H7 (cell line): ENCODE data around the gene SYMPK. TPM values are rescaled to one million over a fixed set of nuclear protein-coding genes. Genes with fewer than 3 reads are reported as not detected.
"Not testable (repeated sequence)": the region's sequence is repeated elsewhere in the genome, so short reads cannot be mapped to it uniquely, and the experiment has no call there.

ENCODE experiments used
- DNase-seq: peaks from one replicate; pipeline ENCODE4 v3.0.0; 2012
- H3K27me3 ChIP-seq: 2 replicates; pipeline ENCODE4 v1.6.0; 2011; ENCODE audit warnings: mild to moderate bottlenecking, low read length; ENCODE audit not compliant: control insufficient read depth, insufficient read depth
- H3K36me3 ChIP-seq: replicated peaks from 2 replicates; pipeline ENCODE4 v1.5.1; 2011; ENCODE audit warnings: low read length; ENCODE audit not compliant: control insufficient read depth, insufficient read depth
- H3K4me3 ChIP-seq: 2 replicates; pipeline ENCODE4 v1.5.1; 2011; ENCODE audit warnings: low read depth, mild to moderate bottlenecking, control low read depth, low read length, moderate library complexity; ENCODE audit not compliant: insufficient read depth
- total RNA-seq: library from RNA; depleted of rRNA; stranded (reverse); fragments of >200 nt; shearing (Covaris generic); gene quantifications from 2 replicates; pipeline ENCODE4 v1.2.3, GENCODE V29; 2014

Gene SYMPK
- total RNA-seq, 1 experiment from 2014 or later = 70.3 TPM

DNA sequence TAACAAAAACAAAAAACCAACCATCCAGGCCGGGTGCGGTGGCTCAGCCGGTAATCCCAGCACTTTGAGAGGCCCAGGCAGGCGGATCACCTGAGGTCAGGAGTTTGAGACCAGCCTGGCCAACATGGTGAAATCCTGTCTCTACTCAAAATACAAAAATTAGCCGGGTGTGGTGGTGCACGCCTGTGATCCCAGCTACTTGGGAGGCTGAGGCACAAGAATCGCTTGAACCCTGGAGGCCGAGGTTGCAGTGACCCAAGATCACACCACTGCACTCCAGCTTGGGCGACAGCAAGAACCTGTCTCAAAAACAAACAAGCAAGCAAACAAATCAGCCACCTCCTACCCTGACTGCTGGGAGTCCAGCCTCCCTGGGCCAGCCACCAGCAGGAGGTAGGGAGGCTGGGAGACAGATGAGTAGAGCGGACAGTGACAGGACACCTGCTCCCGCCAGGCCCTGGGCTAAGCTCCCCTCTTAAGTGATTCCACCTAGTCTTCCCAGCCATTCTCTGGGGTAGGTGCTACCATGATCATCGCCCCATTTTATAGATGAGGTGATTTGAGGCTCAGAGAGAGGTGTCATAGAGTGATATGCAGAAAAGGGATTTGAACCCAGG, 33.1 kb upstream of the SYMPK start:
- not testable (repeated sequence) for DNase-seq, H3K27me3 ChIP-seq, H3K4me3 ChIP-seq, H3K36me3 ChIP-seq

DNA sequence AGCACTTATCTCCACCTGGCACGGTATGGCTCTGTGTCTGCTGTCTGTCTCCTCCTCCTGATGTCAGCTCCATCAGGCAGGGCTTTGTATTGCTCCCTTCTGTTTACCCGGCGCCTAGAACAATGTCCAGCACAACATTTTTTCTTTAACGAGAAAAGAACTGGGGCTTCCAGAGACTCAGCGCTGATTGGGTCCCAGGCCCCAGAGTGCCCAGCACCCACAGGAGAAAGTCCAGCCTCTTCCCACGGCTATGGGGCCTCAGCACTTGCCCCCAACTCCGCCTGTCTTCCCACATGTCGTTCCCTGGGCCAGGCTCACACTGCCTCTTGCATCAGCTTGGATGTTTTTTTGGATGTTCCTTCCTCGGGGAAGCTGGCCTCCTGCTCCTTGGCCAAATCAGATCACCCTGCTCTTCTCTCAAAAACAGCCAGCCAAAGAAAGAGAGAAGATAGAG, 32.6 kb upstream of the SYMPK start:
- no peak for DNase-seq
- no peak overlapping the region for H3K4me3 ChIP-seq
- H3K36me3 ChIP-seq = no peaks in the 10 kb centered on the region; the same call in 1 of the 2 replicates
- H3K27me3 ChIP-seq = peaks cover 2% of the 10 kb centered on the region; the same call in 1 of the 2 replicates

DNA sequence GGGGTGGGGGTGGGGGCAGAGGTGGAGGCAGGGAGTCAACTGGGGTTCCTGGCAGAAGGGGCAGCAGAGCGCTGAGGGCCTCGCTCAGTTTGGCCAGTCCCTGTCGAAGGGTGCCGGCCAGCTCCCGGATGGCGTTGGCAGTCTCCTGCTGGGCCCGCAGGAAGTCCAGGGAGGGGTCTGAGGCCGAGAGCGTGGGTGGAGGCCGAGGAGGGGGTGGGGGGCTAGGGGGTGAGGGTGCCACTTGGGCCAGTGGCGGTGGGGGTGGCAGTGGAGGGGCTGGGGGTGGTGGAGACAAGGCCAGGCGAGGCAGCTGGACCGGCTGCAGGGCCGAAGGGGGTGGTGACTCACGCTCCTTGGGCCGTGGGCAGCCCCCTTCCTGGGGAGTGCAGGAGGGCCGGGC, 27.9 kb upstream of the SYMPK start:
- H3K36me3 ChIP-seq = no peaks in the 10 kb centered on the region
- H3K27me3 ChIP-seq = no peaks in the 10 kb centered on the region
- DNase-seq = peak; percentile 62
- H3K4me3 ChIP-seq = no peak overlapping the region

DNA sequence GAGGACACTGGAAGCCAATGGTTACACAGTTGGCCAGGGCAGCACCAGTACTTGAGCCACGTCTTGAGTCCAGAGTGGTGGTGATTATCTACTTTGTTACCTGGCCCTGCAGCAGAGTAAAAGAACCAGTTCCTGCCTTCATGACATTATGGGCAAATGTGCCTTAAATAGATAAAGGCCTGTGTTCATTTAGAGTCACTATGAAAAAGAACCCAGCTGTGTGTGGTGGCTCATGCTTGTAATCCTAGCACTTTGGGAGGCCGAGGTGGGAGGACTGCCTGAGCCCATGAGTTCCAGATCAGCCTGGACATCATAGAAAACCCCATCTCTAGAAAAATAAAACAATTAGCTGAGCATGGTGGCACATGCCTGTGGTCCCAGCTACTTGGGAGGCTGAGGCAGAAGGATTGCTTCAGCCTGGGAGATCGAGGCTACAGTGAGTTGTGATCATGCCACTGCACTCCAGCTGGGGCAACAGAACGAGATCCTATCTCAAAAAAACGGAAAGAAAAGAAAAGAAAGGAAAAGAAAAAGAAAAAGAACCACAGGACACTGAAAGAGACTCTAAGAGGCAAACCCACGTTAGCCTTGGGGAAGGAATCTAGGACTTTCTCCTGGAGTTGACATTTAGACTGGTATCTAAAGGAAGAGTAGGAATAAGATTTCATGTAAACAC, 26.4 kb upstream of the SYMPK start:
- no peak overlapping the region for H3K4me3 ChIP-seq
- no peaks in the 10 kb centered on the region for H3K36me3 ChIP-seq
- H3K27me3 ChIP-seq = no peaks in the 10 kb centered on the region
- no peak for DNase-seq

DNA sequence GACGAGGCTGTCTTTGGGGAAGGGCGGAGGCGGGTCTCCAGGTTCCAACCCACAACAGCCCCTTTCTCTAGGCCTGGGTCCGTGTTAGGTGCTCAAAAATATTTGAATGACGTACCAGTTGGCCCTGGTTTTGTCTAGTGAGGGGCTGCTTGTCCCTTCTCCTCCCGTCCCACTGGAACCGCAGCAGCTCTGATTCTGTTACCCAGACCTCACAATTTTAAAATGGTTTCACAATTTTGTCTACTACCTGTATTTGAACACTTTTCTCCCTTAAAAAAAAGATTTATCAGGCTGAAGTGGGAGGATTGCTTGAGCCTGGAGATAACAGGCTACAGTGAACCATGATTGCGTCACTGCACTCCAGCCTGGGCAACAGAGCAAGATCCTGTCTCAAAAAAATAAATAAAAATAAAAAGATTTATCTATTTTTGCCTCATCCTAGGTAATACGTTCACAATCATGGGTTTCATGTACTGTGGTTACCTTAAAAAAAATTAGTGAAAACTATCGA, 24.3 kb upstream of the SYMPK start:
- Histone ChIP-seq H3K27me3 (no peaks in the 10 kb centered on the region), H3K4me3 (peak overlapping the region; percentile 79), H3K36me3 (no peaks in the 10 kb centered on the region)
- no peak for DNase-seq

DNA sequence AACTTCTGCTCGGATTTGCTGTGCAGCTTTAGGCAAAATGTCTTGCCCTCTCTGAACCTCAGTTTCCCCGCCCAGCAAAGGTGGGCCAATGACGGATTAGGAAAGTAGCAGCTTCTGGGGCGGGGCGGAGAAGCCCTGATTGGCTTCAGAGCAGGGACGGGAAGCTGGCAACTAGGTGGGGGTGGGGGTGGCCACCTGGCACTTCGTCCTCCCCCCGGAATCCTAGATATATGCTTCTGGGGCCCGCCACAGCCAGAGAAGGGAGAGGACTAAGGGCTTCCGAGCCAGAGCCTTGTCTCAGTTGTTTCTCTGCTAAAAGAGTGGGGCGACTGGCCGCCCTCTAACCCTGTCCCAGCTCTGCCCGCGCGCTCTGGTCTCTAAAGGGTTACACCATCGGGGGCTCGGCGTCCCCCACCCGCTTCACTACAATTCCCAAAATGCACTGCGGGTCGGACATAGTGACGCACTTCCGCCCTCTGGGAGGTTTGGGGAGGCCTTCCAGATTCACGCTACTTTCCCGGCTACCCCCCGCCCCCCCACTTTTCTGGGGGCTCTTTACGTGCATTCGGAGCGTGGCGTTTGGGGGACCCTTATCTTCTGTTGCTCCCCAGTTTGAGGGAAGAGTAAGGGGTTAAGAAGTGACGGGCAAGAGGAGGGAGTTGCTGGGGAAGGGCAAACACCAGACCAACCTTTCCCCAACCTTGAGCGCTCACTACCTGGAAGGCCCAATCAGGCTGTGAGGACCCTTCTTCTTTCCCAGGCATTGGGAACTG, 23.7 kb upstream of the SYMPK start:
- Histone ChIP-seq H3K27me3 (no peaks in the 10 kb centered on the region), H3K4me3 (peak overlapping the region; percentile 79), H3K36me3 (no peaks in the 10 kb centered on the region)
- DNase-seq = peak; percentile 96

DNA sequence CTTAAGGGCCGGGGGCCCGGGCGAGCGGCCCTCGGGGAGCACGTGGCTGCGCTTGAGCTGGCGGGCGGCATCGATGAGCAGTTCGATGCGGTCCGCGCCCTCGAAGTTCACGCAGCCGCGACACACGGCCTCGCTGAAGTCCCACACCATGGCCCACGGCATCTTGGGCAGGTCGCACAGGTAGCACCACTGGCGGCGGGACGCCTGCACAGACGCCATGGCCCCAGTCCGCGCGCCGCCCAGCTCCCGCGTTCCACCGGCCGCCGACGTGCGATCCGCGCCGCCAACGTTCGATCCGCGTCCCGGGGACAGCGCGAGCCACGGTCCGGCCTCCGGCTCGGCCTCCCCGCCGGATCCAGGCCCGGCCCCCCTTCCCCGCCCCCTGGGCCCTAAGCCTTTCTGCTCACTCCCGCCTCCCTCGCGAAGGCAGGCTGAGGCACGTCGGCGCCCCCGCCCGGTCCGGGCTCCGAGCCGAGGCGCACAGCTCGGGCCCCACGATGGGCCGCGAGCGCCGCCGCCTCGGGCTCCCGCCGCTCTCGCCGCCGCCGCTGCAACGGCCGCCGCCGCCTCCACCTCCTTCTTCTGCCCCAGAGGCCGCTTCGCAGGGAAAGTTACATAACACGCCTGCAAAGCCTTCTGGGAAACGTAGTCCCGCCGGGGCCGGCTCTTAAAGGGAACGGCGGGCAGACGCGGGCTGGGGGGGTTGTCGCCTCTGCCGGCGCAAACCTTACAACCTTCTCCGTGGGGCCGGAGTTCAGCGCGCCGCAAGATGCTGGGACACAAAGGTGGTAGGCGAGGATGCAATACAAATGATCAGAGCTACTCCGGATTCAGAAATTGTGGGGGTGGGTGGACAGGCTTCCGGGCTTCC, 22.8 kb upstream of the SYMPK start, which contains the start of gene IRF2BP1:
TSS of gene IRF2BP1 (minus strand) at position 586 of the 871 bp plus-strand sequence. CDS start at position 219, 367 bp downstream.
- no peaks in the 10 kb centered on the region for H3K36me3 ChIP-seq
- H3K27me3 ChIP-seq = no peaks in the 10 kb centered on the region
- peak within 1 kb of the TSS; percentile 79 for H3K4me3 ChIP-seq
- peak; percentile 96 for DNase-seq

DNA sequence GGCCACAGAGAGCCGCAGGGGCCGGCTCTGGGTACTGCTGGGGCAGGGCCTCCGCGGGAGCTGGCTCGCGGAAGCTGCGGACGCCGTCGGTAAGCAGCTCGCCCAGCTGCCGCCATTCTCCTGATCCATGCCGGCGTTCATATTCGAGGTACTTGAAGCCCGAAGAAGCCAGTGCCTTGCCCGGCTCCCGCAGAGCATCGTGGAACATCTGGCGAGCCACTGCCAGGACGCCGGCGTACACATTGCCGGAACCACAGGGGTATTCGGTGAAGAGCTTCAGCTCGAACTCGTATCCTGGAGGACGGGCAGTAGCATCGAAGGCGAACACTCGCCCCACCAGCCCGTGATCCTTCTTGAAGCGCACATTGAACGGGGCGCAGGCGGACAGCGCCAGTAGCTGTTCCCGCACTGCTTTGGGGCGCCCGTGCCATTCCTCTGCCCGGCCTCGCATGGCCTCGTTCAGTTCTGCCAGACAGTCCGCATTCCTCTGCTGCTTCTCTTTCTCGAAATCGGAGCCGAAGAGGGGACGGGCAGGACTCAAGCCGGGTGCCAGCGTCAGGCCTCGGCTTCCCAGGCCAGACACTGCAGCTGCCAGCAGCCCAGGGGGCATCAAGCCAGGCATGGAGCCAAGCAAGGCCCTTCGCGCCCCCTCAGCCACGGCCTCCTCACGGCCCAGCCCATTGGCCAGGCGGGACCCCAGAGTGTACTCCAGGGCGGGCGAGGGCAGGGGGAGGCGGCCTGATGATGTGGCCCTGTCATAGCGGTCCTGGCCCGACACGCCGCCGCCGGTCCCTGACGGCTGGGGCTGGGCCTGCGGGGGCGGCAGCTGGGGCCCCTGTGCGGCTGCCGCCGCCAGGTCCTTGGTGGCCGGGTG, 22.0 kb upstream of the SYMPK start:
- Histone ChIP-seq H3K4me3 (peak overlapping the region; percentile 79), H3K36me3 (no peaks in the 10 kb centered on the region), H3K27me3 (no peaks in the 10 kb centered on the region)
- DNase-seq = peak; percentile 82

DNA sequence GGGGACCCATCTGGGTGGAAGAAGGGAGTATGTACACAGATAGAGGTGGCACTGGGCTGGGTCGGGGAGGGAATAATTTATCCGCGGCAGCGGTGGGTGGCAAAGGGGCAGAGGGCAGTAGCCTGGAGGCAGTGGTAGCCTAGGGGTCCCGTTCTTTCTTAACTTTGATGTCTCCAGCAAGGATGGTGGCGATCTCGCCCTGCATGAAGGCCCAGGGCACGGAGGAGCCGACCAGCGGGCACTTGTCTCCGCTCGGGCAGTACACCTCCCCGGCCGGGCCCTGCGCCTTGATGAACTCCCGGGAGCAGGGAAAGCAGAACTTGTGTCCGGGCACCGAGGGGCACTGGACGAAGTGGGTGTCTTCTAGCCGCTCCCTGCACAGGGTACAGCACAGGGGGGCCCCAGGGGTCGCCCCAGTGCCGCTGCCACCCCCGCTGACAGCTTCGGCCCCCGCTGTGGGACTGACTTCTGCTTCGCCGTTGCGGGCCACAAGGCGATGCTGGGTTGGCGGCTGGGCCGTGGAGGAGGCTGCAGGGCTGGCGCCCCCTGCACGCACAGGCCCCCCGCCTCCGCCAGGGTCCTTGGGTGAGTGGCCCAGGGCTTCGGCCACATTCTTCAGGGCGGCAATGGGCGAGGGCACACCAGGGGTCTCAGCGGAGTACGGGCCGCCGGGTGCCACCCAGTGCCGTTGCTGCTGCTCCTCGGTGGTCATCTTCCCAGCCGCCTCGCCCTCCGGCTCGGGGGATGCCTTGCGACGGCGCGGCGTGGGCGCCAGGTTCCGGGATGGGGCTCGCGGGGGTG, 21.1 kb upstream of the SYMPK start:
- Histone ChIP-seq H3K27me3 (no peaks in the 10 kb centered on the region), H3K4me3 (no peak overlapping the region), H3K36me3 (no peaks in the 10 kb centered on the region)
- DNase-seq = peak; percentile 60

DNA sequence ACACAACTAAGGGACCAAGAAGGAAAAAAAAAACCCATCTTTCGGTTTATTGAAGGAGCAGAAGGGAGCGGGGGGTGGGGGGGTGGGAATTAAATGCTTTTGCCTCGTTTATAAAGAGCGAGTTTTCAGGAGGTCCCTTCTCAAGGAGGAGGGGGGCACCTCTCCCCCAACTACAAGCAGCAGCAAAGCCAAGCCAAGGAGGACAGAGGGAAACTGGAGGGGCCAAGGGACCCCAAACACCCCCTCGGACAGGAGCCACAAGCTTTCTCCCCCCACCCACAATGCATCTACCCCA, 20.6 kb upstream of the SYMPK start:
- no peak overlapping the region for H3K4me3 ChIP-seq
- no peaks in the 10 kb centered on the region for H3K27me3 ChIP-seq
- DNase-seq = no peak
- H3K36me3 ChIP-seq = no peaks in the 10 kb centered on the region

DNA sequence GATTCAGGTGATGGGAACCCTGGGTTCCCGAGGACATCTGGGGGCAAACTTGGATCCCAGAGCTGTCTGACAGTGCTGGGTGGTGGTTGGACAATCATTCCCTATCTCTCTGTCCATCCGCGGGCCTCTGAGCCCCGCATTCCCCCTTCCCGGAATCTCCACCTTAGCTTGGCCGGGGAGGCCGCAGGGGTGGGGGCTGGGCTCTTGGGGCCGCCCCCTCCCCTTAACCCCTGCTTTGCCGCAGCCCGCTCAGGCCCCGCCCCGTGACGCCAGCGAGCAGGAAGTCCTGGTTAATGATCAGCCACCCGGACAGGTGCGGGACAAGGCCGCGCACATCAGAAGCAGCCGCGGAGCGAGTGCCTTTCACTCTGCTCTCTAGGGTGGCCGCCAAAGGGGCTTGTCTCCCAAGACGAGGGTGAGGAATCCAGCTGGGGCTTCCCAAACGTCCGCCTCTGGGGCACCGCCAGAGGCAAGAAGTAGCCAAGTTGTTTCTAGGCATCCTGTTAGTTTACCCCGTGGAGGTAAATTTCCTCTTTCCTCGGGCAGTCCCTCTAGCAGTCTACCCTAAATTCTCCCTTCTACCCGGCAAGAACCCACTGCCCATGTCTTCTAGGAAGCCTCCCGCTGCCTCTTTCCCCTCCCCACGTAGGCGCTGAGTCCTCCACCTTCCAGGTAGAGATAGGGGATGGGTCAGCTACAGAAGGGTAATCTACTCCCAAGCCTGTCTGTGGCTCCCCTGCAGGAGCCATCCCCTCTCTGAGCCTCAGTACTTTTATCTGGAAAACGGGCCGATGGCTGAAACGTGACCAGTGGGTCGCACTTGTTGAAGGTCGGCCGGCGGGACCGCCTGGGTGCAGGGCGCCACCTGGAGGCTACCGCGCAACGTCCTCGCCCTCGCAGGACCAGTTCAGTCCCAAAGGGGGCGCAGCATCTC, 20.0 kb upstream of the SYMPK start:
- Histone ChIP-seq H3K36me3 (no peaks in the 10 kb centered on the region), H3K4me3 (peak overlapping the region; percentile 55), H3K27me3 (no peaks in the 10 kb centered on the region)
- peak; percentile 98 for DNase-seq

DNA sequence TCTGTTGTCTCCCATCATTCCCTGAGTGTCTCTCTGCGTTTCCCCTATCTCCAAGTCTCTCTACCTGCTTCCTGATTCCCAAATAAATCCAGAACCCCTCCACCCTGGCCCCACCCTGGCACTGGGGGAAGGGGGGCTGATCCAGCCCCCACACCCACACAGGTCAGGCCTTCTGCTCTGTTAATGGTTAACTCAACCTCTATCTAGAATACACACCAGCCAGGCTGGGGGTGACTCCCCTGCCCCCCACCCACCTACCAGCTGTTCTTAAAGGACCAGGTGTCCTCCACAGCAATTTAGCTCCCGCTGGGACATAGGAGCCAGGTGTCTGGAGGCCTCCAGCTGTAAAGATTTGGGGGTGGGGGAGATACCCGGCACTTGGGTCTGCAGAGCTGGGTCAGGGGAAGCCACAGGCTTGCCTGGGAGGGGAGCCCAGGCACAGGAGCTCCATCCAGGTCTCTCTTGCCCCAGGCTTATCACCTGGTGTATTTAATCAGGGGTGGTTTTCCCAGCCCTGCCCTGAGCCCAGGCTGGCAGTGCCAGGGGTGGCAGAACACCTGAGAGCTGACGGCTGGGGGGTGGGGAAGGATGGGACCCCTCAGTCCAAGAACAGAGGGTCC, 19.1 kb upstream of the SYMPK start:
- H3K36me3 ChIP-seq = no peaks in the 10 kb centered on the region
- peak; percentile 80 for DNase-seq

More for the DNA sequence above, 19.1 kb upstream of the SYMPK start:
- peak overlapping the region; percentile 55 for H3K4me3 ChIP-seq
- H3K27me3 ChIP-seq = no peaks in the 10 kb centered on the region
